ENCODE measurements around the gene TEKT3.

The TEKT3 gene

DNA sequence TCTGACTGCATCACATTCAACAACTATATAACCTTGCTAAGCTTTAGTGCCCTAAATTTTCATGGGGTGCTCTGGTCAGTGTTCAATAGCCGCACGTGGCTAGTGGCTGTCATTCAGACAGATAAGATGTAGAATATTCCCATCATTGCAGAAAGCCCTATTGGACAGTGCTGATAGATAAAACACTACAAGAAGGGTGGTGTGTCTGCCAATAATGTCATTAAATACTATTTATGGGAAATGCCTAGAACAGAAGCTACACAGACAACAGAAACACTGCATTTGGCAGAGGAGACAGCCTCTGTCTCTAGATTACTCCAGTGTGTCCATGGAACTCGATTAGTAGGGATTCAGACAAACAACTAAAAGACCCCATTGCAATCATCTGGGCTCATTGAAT, 47.8 kb downstream of the TEKT3 start:
- no peaks in the 10 kb centered on the region for H3K4me1 ChIP-seq (ENCODE audit: insufficient read depth, low read length)

DNA sequence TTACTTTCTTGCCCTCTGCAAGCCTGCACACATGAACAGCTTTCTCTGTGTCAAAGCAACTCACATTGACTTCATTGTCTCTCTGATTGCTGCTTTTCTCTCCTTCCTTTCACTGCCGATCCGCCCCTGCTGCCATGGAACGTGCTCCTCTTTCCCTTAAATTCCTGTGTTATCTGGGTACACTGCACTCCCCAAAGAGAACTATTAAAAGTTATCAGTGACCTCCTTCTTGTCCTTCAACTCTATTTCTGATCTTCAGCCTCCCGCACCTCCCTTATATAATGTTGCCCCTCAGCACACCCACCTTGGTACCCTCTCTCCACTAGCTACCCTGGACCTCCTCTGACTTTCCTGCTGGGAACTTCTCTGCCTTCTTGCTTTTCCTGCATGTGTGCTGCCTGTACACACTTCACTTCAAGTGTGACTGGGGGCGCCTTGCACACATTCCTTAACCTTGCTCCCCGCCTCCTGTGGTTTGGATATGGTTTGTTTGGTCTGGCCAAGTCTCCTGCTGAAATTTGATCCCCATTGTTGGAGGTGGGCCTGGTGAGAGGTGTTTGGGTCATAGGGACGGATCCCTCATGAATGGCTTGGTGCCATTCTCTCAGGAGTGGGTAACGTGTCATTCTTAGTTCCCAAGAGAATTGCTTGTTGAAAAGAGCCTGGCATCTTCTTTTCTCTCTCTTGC, 49.6 kb downstream of the TEKT3 start:
- Histone ChIP-seq H3K36me3 (ENCODE audit: insufficient read depth, low read length) (no peaks in the 10 kb centered on the region), H3K4me1 (ENCODE audit: insufficient read depth, low read length) (no peaks in the 10 kb centered on the region), H3K9ac (ENCODE audit: low read depth, low read length) (no peak overlapping the region), H3K9me3 (ENCODE audit: control insufficient read depth, insufficient read depth, low read length) (no peaks in the 10 kb centered on the region)

More for the DNA sequence above, 47.8 kb downstream of the TEKT3 start:
- Histone ChIP-seq H3K9me3 (ENCODE audit: control insufficient read depth, insufficient read depth, low read length) (no peaks in the 10 kb centered on the region), H3K36me3 (ENCODE audit: insufficient read depth, low read length) (no peaks in the 10 kb centered on the region), H3K9ac (ENCODE audit: low read depth, low read length) (no peak overlapping the region)

DNA sequence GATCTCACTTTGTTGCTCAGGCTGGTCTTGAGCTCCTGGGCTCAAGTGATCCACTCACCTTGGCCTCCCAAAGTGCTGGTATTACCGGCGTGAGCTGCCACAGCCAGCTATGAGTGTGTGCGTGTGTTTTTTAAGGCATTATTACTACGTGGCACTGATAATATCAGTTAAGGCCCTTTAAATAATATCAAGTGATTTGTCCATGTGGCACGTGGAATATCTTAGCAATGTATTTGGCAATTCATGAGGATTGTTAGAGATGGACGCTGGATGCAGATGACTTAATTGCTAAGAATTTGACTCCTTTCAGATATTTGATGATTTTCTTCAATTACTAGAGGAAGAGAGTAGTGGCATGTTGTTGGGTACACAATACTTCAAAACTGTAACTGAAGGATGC, 50.8 kb downstream of the TEKT3 start:
- Histone ChIP-seq H3K36me3 (ENCODE audit: insufficient read depth, low read length) (no peaks in the 10 kb centered on the region), H3K9ac (ENCODE audit: low read depth, low read length) (no peak overlapping the region), H3K4me1 (ENCODE audit: insufficient read depth, low read length) (no peaks in the 10 kb centered on the region), H3K9me3 (ENCODE audit: control insufficient read depth, insufficient read depth, low read length) (no peaks in the 10 kb centered on the region)

DNA sequence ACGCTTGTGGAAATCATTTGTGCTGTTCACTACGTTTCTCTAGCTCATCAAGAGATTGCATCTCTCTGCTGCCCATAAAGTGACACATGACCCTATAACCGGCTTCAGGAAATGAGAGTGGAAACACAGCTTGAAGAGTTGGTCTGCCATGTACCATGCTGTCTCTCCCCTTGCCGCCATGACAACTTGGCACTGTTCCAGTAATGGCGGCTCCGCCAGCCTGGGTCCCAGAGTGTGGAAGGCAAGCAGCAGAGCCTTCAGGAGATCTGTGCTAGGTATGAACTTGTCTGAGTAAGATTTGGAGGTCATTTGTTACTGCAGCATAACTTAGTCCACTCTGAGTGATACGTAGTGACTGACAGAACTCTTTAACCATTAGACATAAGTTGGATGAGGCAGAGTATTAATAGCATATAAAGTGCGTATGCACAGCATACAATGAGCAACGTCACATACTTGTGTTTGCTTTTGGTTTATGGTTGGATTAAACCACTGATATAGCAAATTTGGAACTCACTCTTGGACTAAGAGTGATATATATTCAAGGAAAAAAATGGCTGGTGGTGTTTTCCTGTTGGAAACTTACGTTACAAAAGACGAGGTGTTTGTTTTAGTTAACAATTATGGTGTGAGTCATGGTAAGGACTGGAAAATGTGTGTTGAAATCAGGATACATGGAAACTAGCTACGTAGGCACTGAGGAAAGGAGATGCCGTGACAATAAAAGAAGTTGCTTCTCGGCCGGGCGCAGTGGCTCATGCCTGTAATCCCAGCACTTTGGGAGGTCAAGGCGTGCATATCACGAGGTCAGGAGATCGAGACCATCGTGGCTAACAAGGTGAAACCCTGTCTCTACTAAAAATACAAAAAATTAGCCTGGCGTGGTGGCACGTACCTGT, 51.9 kb downstream of the TEKT3 start:
- Histone ChIP-seq H3K36me3 (ENCODE audit: insufficient read depth, low read length) (no peaks in the 10 kb centered on the region), H3K9ac (ENCODE audit: low read depth, low read length) (no peak overlapping the region), H3K9me3 (ENCODE audit: control insufficient read depth, insufficient read depth, low read length) (no peaks in the 10 kb centered on the region), H3K4me1 (ENCODE audit: insufficient read depth, low read length) (no peaks in the 10 kb centered on the region)

DNA sequence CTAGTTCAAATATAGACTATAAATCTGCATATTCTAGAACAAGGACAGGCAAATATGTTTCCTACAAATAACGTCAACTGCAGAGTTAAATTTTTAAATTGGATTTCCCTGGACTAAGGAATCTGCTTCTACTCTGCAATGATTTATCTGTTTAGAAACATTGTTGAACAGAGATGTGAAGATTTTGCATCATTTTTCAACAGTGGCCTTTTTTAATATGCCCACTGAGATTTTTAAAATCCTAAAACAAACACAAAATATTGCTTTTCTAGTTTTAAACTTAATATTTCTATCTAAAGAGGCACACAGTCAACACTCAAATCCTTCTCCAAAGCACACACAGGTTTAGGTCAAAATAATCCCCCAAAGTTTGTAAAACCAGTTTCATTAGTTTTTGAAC, 52.5 kb downstream of the TEKT3 start:
- no peaks in the 10 kb centered on the region for H3K9me3 ChIP-seq (ENCODE audit: control insufficient read depth, insufficient read depth, low read length)
- no peak overlapping the region for H3K9ac ChIP-seq (ENCODE audit: low read depth, low read length)
- H3K4me1 ChIP-seq (ENCODE audit: insufficient read depth, low read length) = no peaks in the 10 kb centered on the region
- H3K36me3 ChIP-seq (ENCODE audit: insufficient read depth, low read length) = no peaks in the 10 kb centered on the region

- no peaks in the 10 kb centered on the region for H3K9me3 ChIP-seq (ENCODE audit: control insufficient read depth, insufficient read depth, low read length)
These were observed 53.7 kb downstream of the TEKT3 start for GRCh38 chr17:15287538-15288267.

GRCh38 chr17:15285466-15285865, 55.9 kb downstream of the TEKT3 start:
- no peaks in the 10 kb centered on the region for H3K4me1 ChIP-seq (ENCODE audit: insufficient read depth, low read length)
- no peak overlapping the region for H3K9ac ChIP-seq (ENCODE audit: low read depth, low read length)
- H3K9me3 ChIP-seq (ENCODE audit: control insufficient read depth, insufficient read depth, low read length) = no peaks in the 10 kb centered on the region
- H3K36me3 ChIP-seq (ENCODE audit: insufficient read depth, low read length) = no peaks in the 10 kb centered on the region

More at GRCh38 chr17:15287538-15288267, 53.7 kb downstream of the TEKT3 start:
- H3K4me1 ChIP-seq (ENCODE audit: insufficient read depth, low read length) = no peaks in the 10 kb centered on the region
- H3K36me3 ChIP-seq (ENCODE audit: insufficient read depth, low read length) = no peaks in the 10 kb centered on the region
- H3K9ac ChIP-seq (ENCODE audit: low read depth, low read length) = no peak overlapping the region

DNA sequence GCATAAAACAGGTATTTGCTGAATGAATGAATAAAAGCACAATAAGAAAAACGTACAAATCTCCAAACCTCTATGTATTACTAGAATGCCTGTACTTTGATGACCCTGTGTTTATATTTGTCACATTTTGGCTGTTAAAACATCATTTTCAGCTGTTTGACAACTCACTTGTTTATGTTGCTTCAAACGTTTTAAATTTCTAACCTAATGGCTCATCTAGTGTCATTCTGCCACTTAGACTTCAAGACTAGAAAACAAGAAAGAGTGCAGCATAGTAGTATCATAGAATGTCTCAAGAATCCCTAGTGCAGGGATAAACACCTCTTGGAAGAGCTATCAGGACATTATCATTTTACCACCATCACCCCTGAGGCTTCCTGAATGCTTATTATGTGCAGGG, 56.9 kb downstream of the TEKT3 start:
- no peaks in the 10 kb centered on the region for H3K9me3 ChIP-seq (ENCODE audit: control insufficient read depth, insufficient read depth, low read length)
- no peaks in the 10 kb centered on the region for H3K4me1 ChIP-seq (ENCODE audit: insufficient read depth, low read length)
- H3K36me3 ChIP-seq (ENCODE audit: insufficient read depth, low read length) = no peaks in the 10 kb centered on the region
- no peak overlapping the region for H3K9ac ChIP-seq (ENCODE audit: low read depth, low read length)

GRCh38 chr17:15284107-15284506, 57.3 kb downstream of the TEKT3 start:
- H3K4me1 ChIP-seq (ENCODE audit: insufficient read depth, low read length) = no peaks in the 10 kb centered on the region
- no peaks in the 10 kb centered on the region for H3K9me3 ChIP-seq (ENCODE audit: control insufficient read depth, insufficient read depth, low read length)
- H3K9ac ChIP-seq (ENCODE audit: low read depth, low read length) = no peak overlapping the region
- no peaks in the 10 kb centered on the region for H3K36me3 ChIP-seq (ENCODE audit: insufficient read depth, low read length)

DNA sequence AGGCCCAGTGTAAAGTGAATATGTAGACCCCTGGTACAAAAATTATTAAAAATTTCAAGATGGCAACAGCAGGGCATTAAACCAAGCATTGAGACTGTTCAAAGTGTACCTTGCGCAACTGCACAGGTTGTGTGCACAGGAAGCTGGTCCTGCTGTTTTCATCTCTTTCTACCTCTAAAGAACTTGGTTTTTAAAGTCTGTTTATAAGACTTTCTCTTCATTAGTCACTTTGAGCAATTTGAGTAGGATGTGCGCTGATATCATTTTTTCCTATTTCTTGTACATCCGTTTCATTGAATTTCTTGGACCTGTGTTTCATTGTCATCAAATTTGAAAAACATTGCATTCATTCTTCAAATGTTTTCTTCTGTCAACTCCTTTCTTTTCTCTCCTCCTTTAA, 59.5 kb downstream of the TEKT3 start:
- no peak overlapping the region for H3K9ac ChIP-seq (ENCODE audit: low read depth, low read length)
- H3K4me1 ChIP-seq (ENCODE audit: insufficient read depth, low read length) = no peaks in the 10 kb centered on the region
- H3K36me3 ChIP-seq (ENCODE audit: insufficient read depth, low read length) = no peaks in the 10 kb centered on the region
- no peaks in the 10 kb centered on the region for H3K9me3 ChIP-seq (ENCODE audit: control insufficient read depth, insufficient read depth, low read length)

- Histone ChIP-seq H3K9ac (ENCODE audit: low read depth, low read length) (no peak overlapping the region), H3K4me1 (ENCODE audit: insufficient read depth, low read length) (no peaks in the 10 kb centered on the region), H3K9me3 (ENCODE audit: control insufficient read depth, insufficient read depth, low read length) (no peaks in the 10 kb centered on the region), H3K36me3 (ENCODE audit: insufficient read depth, low read length) (no peaks in the 10 kb centered on the region)
These were observed 62.4 kb downstream of the TEKT3 start for GRCh38 chr17:15278924-15279477.

DNA sequence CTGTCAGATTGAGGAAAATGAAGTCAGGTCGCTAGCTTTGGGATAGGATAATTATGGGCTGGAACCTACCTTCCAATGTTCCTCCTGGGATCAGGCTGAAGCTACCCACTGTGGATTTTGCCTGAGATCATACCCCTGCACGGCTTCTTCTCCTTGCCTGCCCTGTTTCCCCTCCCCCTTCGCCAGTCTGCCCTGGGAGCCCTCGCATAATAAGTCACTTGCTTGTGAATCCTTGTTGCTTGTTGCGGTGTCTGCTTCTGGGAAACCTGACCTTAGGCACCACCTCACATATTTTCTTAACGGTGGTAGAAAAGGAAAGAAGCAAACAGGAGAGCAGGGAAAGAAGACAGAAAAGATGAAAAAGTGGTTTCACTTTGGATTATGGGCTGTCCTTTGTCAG, 63.0 kb downstream of the TEKT3 start:
- Histone ChIP-seq H3K9me3 (ENCODE audit: control insufficient read depth, insufficient read depth, low read length) (no peaks in the 10 kb centered on the region), H3K9ac (ENCODE audit: low read depth, low read length) (peak overlapping the region; percentile 26; the same call in 1 of the 2 replicates), H3K36me3 (ENCODE audit: insufficient read depth, low read length) (no peaks in the 10 kb centered on the region)

GRCh38 chr17:15274017-15274416, 67.4 kb downstream of the TEKT3 start:
- Histone ChIP-seq H3K9me3 (ENCODE audit: control insufficient read depth, insufficient read depth, low read length) (no peaks in the 10 kb centered on the region), H3K9ac (ENCODE audit: low read depth, low read length) (no peak overlapping the region), H3K36me3 (ENCODE audit: insufficient read depth, low read length) (no peaks in the 10 kb centered on the region), H3K4me1 (ENCODE audit: insufficient read depth, low read length) (no peaks in the 10 kb centered on the region)

More for the DNA sequence above, 63.0 kb downstream of the TEKT3 start:
- no peaks in the 10 kb centered on the region for H3K4me1 ChIP-seq (ENCODE audit: insufficient read depth, low read length)

- Histone ChIP-seq H3K36me3 (ENCODE audit: insufficient read depth, low read length) (no peaks in the 10 kb centered on the region), H3K4me1 (ENCODE audit: insufficient read depth, low read length) (no peaks in the 10 kb centered on the region), H3K9me3 (ENCODE audit: control insufficient read depth, insufficient read depth, low read length) (no peaks in the 10 kb centered on the region), H3K9ac (ENCODE audit: low read depth, low read length) (no peak overlapping the region)
These were observed 68.1 kb downstream of the TEKT3 start for GRCh38 chr17:15273141-15273793.

All from ES-I3 (cell line).